ENCODE data around the gene HUS1.

- TF ChIP-seq CTCF (tag by site-specific recombination; IDR thresholded peaks at IDR 0.05) (no peak), ZNF785 (tag by site-specific recombination; IDR thresholded peaks at IDR 0.05) (no peak), ZNF701 (tag by site-specific recombination; IDR thresholded peaks at IDR 0.05) (no peak), ZNF302 (tag by site-specific recombination; IDR thresholded peaks at IDR 0.05; ENCODE audit: low read depth) (no peak), ZNF558 (tag by site-specific recombination; IDR thresholded peaks at IDR 0.05) (no peak), ZNF239 (tag by site-specific recombination; IDR thresholded peaks at IDR 0.05) (no peak), PRDM2 (tag by site-specific recombination; IDR thresholded peaks at IDR 0.05; ENCODE audit: borderline replicate concordance) (no peak), ZNF292 (tag by site-specific recombination; IDR thresholded peaks at IDR 0.05; ENCODE audit: borderline replicate concordance, low read depth) (no peak), ZNF280D (tag by site-specific recombination; IDR thresholded peaks at IDR 0.05) (no peak), ZNF585B (tag by site-specific recombination; IDR thresholded peaks at IDR 0.05) (no peak), ZNF140 (tag by site-specific recombination; IDR thresholded peaks at IDR 0.05) (no peak), ZBTB26 (tag by site-specific recombination; optimal IDR thresholded peaks at IDR 0.05) (no peak), ZNF184 (tag by site-specific recombination; IDR thresholded peaks at IDR 0.05) (no peak)
These were observed 22.3 kb downstream of the HUS1 start for GRCh38 chr7:47957156-47957555.
